Colonic mucosa (tissue), 4 donors: ENCODE measurements around the gene LENG8. TPM values are rescaled to one million over a fixed set of nuclear protein-coding genes. Genes with fewer than 3 reads are reported as not detected.
A peak's percentile ranks its signal among the peaks of the same experiment; 100 is the strongest.

Experiments used
- DNase-seq: peaks from one replicate; pipeline ENCODE4 v3.0.0-alpha.2; 2020
- H3K27ac ChIP-seq: fragments of 200-600 bp; one replicate; pipeline ENCODE4 v1.8.0; 2021
- H3K27me3 ChIP-seq: fragments of 200-600 bp; one replicate; pipeline ENCODE4 v1.8.0; 2021
- H3K36me3 ChIP-seq: fragments of 200-600 bp; one replicate; pipeline ENCODE4 v1.8.0; 2021
- H3K4me1 ChIP-seq: fragments of 200-600 bp; one replicate; pipeline ENCODE4 v1.8.0; 2021; ENCODE audit warnings: mild to moderate bottlenecking
- H3K4me3 ChIP-seq: fragments of 200-600 bp; one replicate; pipeline ENCODE4 v1.8.0; 2021
- H3K9ac ChIP-seq, 2 donors: one replicate each; pipeline ENCODE4 v1.7.0; 2013; ENCODE audit warnings: control low read depth in 2 of 2, low read depth in 2 of 2, low read length in 2 of 2
- H3K9me3 ChIP-seq: fragments of 200-600 bp; one replicate; pipeline ENCODE4 v1.8.0; 2021
- intact Hi-C: fragments of 100-400 bp; cut with DNase I; formaldehyde crosslinking; loops from one replicate; pipeline ENCODE4 v1.14.1; 2022
- total RNA-seq, 2 donors: library from RNA; stranded (reverse); fragmentation: NEBNext Ultra II Directional in 1 of 2; extraction: Animal tissue kit (Norgen Biotek cat#: 25700) in 1 of 2; gene quantifications; one replicate each; pipeline ENCODE4 v1.2.1, GENCODE V29; 2021
- TF ChIP-seq, protein P1 (sequence below): fragments of 200-600 bp; IDR thresholded peaks from one replicate; pipeline ENCODE4 v1.8.0; 2022; ENCODE audit warnings: antibody characterized with exemption, mild to moderate bottlenecking
- donor health status: healthy.
- donor health status: DM: no; HTN: no; CAD: no.
- donor health status: DM: no; HTN: no; CAD: no.

Gene LENG8
- total RNA-seq, 2 donors from 2014 or later: 80.2 to 154 TPM

DNA sequence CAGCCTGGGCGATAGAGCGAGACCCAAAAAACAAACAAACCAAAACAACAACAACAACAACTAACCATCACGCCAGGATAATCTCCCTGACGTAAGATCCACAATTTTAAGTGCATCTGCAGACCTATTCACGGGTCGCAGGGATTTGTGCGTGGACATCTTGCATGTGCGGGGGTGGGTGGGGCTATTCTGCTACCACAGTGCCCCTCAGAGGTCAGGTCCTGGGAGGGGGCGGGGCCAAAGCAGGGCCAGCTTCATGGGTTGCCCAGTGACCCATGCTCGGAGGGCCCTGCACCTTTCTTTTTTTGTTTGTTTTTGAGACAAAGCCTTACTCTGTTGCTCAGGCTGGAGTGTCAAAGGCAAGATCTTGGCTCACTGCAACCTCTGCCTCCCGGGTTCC is 26.7 kb downstream of the LENG8 start:
- intact Hi-C loops: no loop called here

DNA sequence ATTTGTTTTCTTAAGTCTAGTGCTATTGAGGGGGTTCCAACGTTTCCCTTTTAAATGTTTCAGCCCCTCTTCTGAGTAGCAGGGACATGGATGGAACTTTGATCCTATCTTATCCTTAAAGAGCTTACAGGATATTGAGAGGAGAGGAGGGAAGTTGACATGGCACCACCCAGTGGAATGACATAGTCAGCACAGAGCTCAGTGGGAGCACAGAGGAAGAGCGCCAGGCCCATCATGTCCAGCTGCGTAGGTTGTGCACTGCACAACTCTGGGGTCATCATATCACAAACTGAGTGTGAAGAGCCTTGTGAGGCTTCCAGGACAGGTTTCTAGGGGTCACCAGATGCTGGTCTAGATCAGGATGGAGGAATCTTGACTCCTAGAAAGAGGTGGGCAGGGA is 28.7 kb downstream of the LENG8 start:
- intact Hi-C loops: no loop called here
- DNase-seq: peak; percentile 47

More for the DNA sequence above, 26.7 kb downstream of the LENG8 start:
- Histone ChIP-seq H3K36me3 (no peaks in the 10 kb centered on the region), H3K9me3 (no peaks in the 10 kb centered on the region), H3K27me3 (no peaks in the 10 kb centered on the region), H3K27ac (no peak overlapping the region), H3K9ac (no peak overlapping the region), H3K4me1 (no peaks in the 10 kb centered on the region), H3K4me3 (no peak overlapping the region)
- no peak for DNase-seq
- TF ChIP-seq, protein P1, sequence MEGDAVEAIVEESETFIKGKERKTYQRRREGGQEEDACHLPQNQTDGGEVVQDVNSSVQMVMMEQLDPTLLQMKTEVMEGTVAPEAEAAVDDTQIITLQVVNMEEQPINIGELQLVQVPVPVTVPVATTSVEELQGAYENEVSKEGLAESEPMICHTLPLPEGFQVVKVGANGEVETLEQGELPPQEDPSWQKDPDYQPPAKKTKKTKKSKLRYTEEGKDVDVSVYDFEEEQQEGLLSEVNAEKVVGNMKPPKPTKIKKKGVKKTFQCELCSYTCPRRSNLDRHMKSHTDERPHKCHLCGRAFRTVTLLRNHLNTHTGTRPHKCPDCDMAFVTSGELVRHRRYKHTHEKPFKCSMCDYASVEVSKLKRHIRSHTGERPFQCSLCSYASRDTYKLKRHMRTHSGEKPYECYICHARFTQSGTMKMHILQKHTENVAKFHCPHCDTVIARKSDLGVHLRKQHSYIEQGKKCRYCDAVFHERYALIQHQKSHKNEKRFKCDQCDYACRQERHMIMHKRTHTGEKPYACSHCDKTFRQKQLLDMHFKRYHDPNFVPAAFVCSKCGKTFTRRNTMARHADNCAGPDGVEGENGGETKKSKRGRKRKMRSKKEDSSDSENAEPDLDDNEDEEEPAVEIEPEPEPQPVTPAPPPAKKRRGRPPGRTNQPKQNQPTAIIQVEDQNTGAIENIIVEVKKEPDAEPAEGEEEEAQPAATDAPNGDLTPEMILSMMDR: no peak

DNA sequence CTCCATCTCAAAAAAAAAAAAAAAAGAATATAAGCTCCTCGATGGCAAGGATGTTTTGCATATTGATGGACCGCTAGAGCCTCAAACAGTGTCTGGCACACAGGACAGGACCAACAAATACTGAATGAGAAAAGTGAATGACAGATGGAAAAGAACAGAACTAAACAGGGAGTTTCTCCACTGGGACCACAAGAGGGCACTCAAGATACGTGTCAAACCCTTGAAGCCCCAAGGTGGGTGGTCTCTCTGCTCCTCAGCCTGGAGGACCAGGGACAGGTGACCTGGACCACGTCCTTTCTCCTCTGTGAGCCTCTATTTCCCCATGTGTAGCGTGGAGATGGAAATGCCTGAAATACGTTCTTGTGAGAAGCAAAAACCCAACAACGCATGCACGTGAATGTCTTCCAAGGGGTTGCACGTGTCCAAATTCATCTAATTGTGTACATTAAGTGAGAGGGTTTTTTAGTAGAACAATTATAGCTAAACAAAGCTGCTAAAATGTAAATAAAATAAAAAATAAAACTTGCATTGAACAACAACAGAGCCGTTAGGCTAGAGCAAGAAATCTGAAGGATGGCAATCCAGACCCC is 29.8 kb downstream of the LENG8 start:
- Histone ChIP-seq H3K4me3 (no peak overlapping the region), H3K36me3 (no peaks in the 10 kb centered on the region), H3K27ac (no peak overlapping the region), H3K4me1 (no peaks in the 10 kb centered on the region), H3K27me3 (no peaks in the 10 kb centered on the region), H3K9me3 (no peaks in the 10 kb centered on the region), H3K9ac (no peak overlapping the region)
- TF ChIP-seq, protein P1: peak; percentile 53
- no peak for DNase-seq
- intact Hi-C loops: no loop called here

More for the DNA sequence above, 28.7 kb downstream of the LENG8 start:
- TF ChIP-seq, protein P1: peak; percentile 17
- Histone ChIP-seq H3K36me3 (no peaks in the 10 kb centered on the region), H3K4me3 (no peak overlapping the region), H3K4me1 (no peaks in the 10 kb centered on the region), H3K27me3 (no peaks in the 10 kb centered on the region), H3K9me3 (no peaks in the 10 kb centered on the region), H3K27ac (no peak overlapping the region), H3K9ac (no peak overlapping the region)

DNA sequence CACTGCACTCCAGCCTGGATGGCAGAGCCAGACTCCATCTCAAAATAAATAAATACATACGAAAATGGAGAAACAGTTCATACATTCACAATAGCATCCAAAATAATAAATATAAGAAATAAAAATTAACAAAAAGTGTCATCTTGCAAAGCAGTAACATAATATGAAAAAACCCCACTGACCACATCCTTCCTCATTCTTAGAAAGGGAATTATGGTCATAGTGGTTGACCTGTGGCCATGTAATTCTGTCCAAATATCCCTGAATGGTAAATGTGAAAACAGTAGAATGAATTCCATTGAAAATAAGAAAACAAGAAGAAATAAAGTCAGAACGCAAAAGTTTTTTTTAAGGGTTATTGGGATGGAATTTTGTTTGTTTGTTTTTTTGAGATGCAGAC is 31.1 kb downstream of the LENG8 start:
- intact Hi-C loops: loop anchor here (5.0 kb wide), 1 partner anchor 197 kb away; no protein-coding TSS in a partner anchor
- no peaks in the 10 kb centered on the region for H3K27me3 ChIP-seq

DNA sequence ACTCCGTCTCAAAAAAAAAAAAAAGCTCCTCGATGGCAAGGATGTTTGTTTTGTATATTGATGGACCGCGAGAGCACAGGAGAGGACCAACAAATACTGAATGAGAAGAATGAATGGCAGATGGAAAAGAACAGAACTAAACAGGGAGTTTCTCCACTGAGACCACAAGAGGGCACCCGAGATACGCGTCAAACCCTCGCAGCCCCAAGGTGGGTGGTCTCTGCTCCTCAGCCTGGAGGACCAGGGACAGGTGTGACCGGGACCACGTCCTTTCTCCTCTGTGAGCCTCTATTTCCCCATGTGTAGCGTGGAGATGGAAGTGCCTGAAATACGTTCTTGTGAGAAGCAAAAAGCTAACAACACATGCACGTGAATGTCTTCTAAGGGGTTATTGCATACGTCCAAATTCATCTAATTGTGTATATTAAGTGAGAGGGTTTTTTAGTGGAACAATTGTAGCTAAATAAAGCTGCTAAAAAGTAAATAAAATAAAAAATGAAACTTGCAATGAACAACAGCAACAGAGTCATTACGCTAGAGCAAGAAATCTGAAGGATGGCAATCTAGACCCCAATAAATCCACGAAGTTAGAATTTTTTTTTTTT is 32.4 kb downstream of the LENG8 start:
- intact Hi-C loops: loop anchor here (5.0 kb wide), 1 partner anchor 196 kb away; no protein-coding TSS in a partner anchor
- H3K27ac ChIP-seq: no peak overlapping the region
- H3K4me1 ChIP-seq: no peaks in the 10 kb centered on the region
- peak; percentile 37 for DNase-seq
- H3K9ac ChIP-seq: no peak overlapping the region
- no peaks in the 10 kb centered on the region for H3K36me3 ChIP-seq
- TF ChIP-seq, protein P1: peak; percentile 34
- H3K4me3 ChIP-seq: no peak overlapping the region
- H3K9me3 ChIP-seq: no peaks in the 10 kb centered on the region
- no peaks in the 10 kb centered on the region for H3K27me3 ChIP-seq

More for the DNA sequence above, 31.1 kb downstream of the LENG8 start:
- H3K27ac ChIP-seq: no peak overlapping the region
- H3K9me3 ChIP-seq: no peaks in the 10 kb centered on the region
- H3K4me3 ChIP-seq: no peak overlapping the region
- no peak overlapping the region for H3K9ac ChIP-seq
- DNase-seq: no peak
- no peaks in the 10 kb centered on the region for H3K4me1 ChIP-seq
- no peaks in the 10 kb centered on the region for H3K36me3 ChIP-seq
- TF ChIP-seq, protein P1: no peak
